HCT116 (cell line): Measurements from ENCODE around the gene RAB4B. TPM values are rescaled to one million over a fixed set of nuclear protein-coding genes. Genes with fewer than 3 reads are reported as not detected.
A peak's percentile ranks its signal among the peaks of the same experiment; 100 is the strongest.
"Not testable (repeated sequence)": the region's sequence is repeated elsewhere in the genome, so short reads cannot be mapped to it uniquely, and the experiment has no call there.

ENCODE experiments used
- ATAC-seq: fragments of 200-7000 bp; cut with Tn5 transposase; 2 replicates; pipeline ENCODE4 v1.9.1; 2020; ENCODE audit warnings: mild to moderate bottlenecking, moderate library complexity
- BruUV-seq: library from RNA; stranded (reverse); fragments of 400-500 nt; replicated peaks from 2 replicates; lab custom pipeline; 2021; lab: Mats Ljungman, UMichigan
- CTCF ChIA-PET: fragments of 300-600 bp; sonication (Branson Sonifier 250); formaldehyde crosslinking; loops from one replicate; lab custom pipeline; 2021; ENCODE audit warnings: antibody characterized with exemption; lab: Charles Lee
- POLR2A ChIA-PET: fragments of 300-600, 350-600 bp; sonication (Branson Sonifier 250); formaldehyde crosslinking; loops from one replicate; lab custom pipeline; 2021; ENCODE audit warnings: antibody characterized with exemption; lab: Charles Lee
- RAD21 ChIA-PET, 2 experiments: fragments of 300-600 bp; sonication (Branson Sonifier 250); formaldehyde crosslinking; loops; one replicate each; lab custom pipeline; 2023; ENCODE audit warnings: low total read pairs in 2 of 2; ENCODE audit not compliant: uncharacterized antibody in 2 of 2, unreplicated experiment in 2 of 2, low non-redundant PET in 1 of 2; lab: Charles Lee
- DNase-seq: peaks from one replicate; pipeline ENCODE4 v3.0.0-alpha.2; 2010; ENCODE audit warnings: low read depth, low spot score
- H2AFZ ChIP-seq: fragments of 200-600 bp; shearing (Covaris generic), sonication (generic); 2 replicates; pipeline ENCODE4 v1.6.1; 2017; ENCODE audit warnings: low read depth, mixed run types, mixed read lengths, antibody characterized with exemption, low read length; ENCODE audit not compliant: poor library complexity, severe bottlenecking
- H3K27ac ChIP-seq: 2 replicates; pipeline ENCODE4 v1.5.1; 2012; ENCODE audit warnings: low read depth, low read length
- H3K27me3 ChIP-seq: fragments of 200-600 bp; sonication (generic); 2 replicates; pipeline ENCODE4 v1.6.1; 2016; ENCODE audit warnings: mixed run types, low read length, mixed read lengths; ENCODE audit not compliant: insufficient read depth
- H3K36me3 ChIP-seq, 2 experiments: fragments of 200-500 bp in 1 of 2; fragments of 200-600 bp in 1 of 2; sonication (Bioruptor generic) in 1 of 2; sonication (generic) in 1 of 2; 2 replicates each; pipeline versions ENCODE4 v1.5.1 to v1.6.1; 2014 to 2016; ENCODE audit warnings: low read length in 2 of 2, inconsistent platforms in 1 of 2, mixed read lengths in 1 of 2, mixed run types in 1 of 2; ENCODE audit not compliant: insufficient read depth in 2 of 2, control insufficient read depth in 1 of 2
- H3K4me1 ChIP-seq, 2 experiments: fragments of 200-600 bp in 1 of 2; sonication (generic) in 1 of 2; 2 replicates each; pipeline versions ENCODE4 v1.5.1 to v1.6.1; 2012 to 2017; ENCODE audit warnings: low read length in 2 of 2, inconsistent platforms in 1 of 2, mild to moderate bottlenecking in 1 of 2, mixed read lengths in 1 of 2, mixed run types in 1 of 2, moderate library complexity in 1 of 2; ENCODE audit not compliant: insufficient read depth in 2 of 2, control insufficient read depth in 1 of 2
- H3K4me2 ChIP-seq: fragments of 200-600 bp; sonication (generic); 2 replicates; pipeline ENCODE4 v1.6.1; 2017; ENCODE audit warnings: mixed run types, low read length, mixed read lengths
- H3K4me3 ChIP-seq, 2 experiments: fragments of 200-600 bp in 1 of 2; sonication (generic) in 1 of 2; replicated peaks in 1 of 2; 2 replicates each; pipeline ENCODE4 v1.5.1; 2011 to 2016; ENCODE audit warnings: low read length in 2 of 2, control low read depth in 1 of 2, low read depth in 1 of 2, mild to moderate bottlenecking in 1 of 2, mixed read lengths in 1 of 2, mixed run types in 1 of 2
- H3K79me2 ChIP-seq: fragments of 200-600 bp; sonication (generic); 2 replicates; pipeline ENCODE4 v1.6.1; 2017; ENCODE audit warnings: mild to moderate bottlenecking, mixed run types, low read length, moderate library complexity, mixed read lengths; ENCODE audit not compliant: insufficient read depth
- H3K9ac ChIP-seq: fragments of 200-600 bp; sonication (generic); 2 replicates; pipeline ENCODE4 v1.6.1; 2016; ENCODE audit warnings: low read length, mixed read lengths
- H3K9me2 ChIP-seq: fragments of 200-600 bp; sonication (generic), shearing (Covaris generic); 2 replicates; pipeline ENCODE4 v1.6.1; 2017; ENCODE audit warnings: mixed run types, mild to moderate bottlenecking, moderate library complexity; ENCODE audit not compliant: insufficient read depth
- H3K9me3 ChIP-seq, 2 experiments: fragments of 200-500 bp in 1 of 2; fragments of 200-600 bp in 1 of 2; sonication (Bioruptor generic) in 1 of 2; sonication (generic) in 1 of 2; 2 replicates each; pipeline ENCODE4 v1.6.1; 2014 to 2017; ENCODE audit warnings: low read length in 2 of 2, mixed read lengths in 2 of 2, inconsistent platforms in 1 of 2, low read depth in 1 of 2, mild to moderate bottlenecking in 1 of 2, mixed run types in 1 of 2, moderate library complexity in 1 of 2; ENCODE audit not compliant: control insufficient read depth in 1 of 2, insufficient read depth in 1 of 2
- H4K20me1 ChIP-seq: fragments of 200-600 bp; sonication (generic), shearing (Covaris generic); 2 replicates; pipeline ENCODE4 v1.6.1; 2017; ENCODE audit warnings: mixed run types, mild to moderate bottlenecking, moderate library complexity; ENCODE audit not compliant: insufficient read depth
- CBX3 ChIP-seq: IDR thresholded peaks from 2 replicates; pipeline ENCODE4 v1.6.1; 2012; ENCODE audit warnings: low read depth
- EZH2phosphoT487 ChIP-seq: fragments of 200-600 bp; IDR thresholded peaks from 2 replicates; pipeline ENCODE4 v1.6.1; 2018; ENCODE audit warnings: antibody characterized with exemption, borderline replicate concordance
- MAX ChIP-seq: IDR thresholded peaks from 2 replicates; pipeline ENCODE4 v1.6.1; 2012
- RAD21 ChIP-seq: IDR thresholded peaks from 2 replicates; pipeline ENCODE4 v1.6.1; 2012; ENCODE audit warnings: low read depth, mild to moderate bottlenecking
- SP1 ChIP-seq: IDR thresholded peaks from 2 replicates; pipeline ENCODE4 v1.6.1; 2012; ENCODE audit warnings: low read depth
- ZFX ChIP-seq: fragments of 450-650 bp; IDR thresholded peaks from 2 replicates; pipeline ENCODE4 v1.6.1; 2017
- intact Hi-C: fragments of 100-400 bp; cut with micrococcal nuclease; formaldehyde crosslinking; loops from 2 replicates; pipeline ENCODE4 v1.10.0; 2022
- total RNA-seq: library from RNA; stranded (reverse); gene quantifications from one replicate; pipeline ENCODE4 v1.2.1, GENCODE V29; 2021; ENCODE audit not compliant: unreplicated experiment

Gene RAB4B
- total RNA-seq, 1 experiment from 2014 or later, result 18.7 TPM

- no peaks in the 10 kb centered on the region for H3K27me3 ChIP-seq
- no peak overlapping the region for H3K9ac ChIP-seq
- H3K36me3 ChIP-seq, result peaks cover 21 to 22% of the 10 kb centered on the region in 2 experiments; a peak in 3 of 4 replicates
- ChIA-PET POLR2A (interaction anchor here (1.7 kb wide), 1 partner anchor 9 kb away, joined by 4 read pairs; the partner anchor contains the start of gene RAB4B), CTCF (no interaction called here), RAD21 (no interaction called here)
- no peak overlapping the region for H3K4me3 ChIP-seq
- H3K79me2 ChIP-seq, result peaks cover 3% of the 10 kb centered on the region; the same call in 1 of the 2 replicates
- H4K20me1 ChIP-seq, result no peaks in the 10 kb centered on the region
- no peak overlapping the region for H3K27ac ChIP-seq
- no TSS peak for BruUV-seq
- H3K9me3 ChIP-seq, result no peaks in the 10 kb centered on the region
- no peaks in the 10 kb centered on the region for H3K4me1 ChIP-seq
- H2AFZ ChIP-seq, result no peak overlapping the region
- DNase-seq (no peak), ATAC-seq (no peak)
- intact Hi-C loops, result no loop called here
- no peak overlapping the region for H3K4me2 ChIP-seq
- no peaks in the 10 kb centered on the region for H3K9me2 ChIP-seq
- no peak for TF ChIP-seq ZFX
- TF ChIP-seq EZH2phosphoT487, result no peak
- TF ChIP-seq MAX, result no peak
- no peak for TF ChIP-seq CBX3
- no peak for TF ChIP-seq SP1
- TF ChIP-seq RAD21, result no peak
Measured at GRCh38 chr19:40768869-40769268, 9.2 kb upstream of the RAB4B start.

- H3K4me2 ChIP-seq, H3K9me2 ChIP-seq, RAD21 ChIA-PET, H3K27me3 ChIP-seq, intact Hi-C loops, H3K9me3 ChIP-seq, H2AFZ ChIP-seq, H3K9ac ChIP-seq, H3K4me3 ChIP-seq, DNase-seq, H3K36me3 ChIP-seq, H3K79me2 ChIP-seq, H3K27ac ChIP-seq, BruUV-seq, H4K20me1 ChIP-seq: not testable (repeated sequence)
- CTCF ChIA-PET, result interaction anchor here (1.4 kb wide), 1 partner anchor 36 kb away, joined by 3 read pairs; no protein-coding TSS in a partner anchor
- ATAC-seq, result peak; percentile 65; the same call in 1 of the 2 replicates
- peaks cover 3 to 11% of the 10 kb centered on the region in 2 experiments; a peak in 2 of 4 replicates for H3K4me1 ChIP-seq
- POLR2A ChIA-PET, result interaction anchor here (1.1 kb wide), 1 partner anchor 21 kb away, joined by 4 read pairs; the partner anchor contains the start of genes ACTMAP and SNRPA
Measured at GRCh38 chr19:40771101-40771862, 6.8 kb upstream of the RAB4B start.
